HepG2 (cell line): ENCODE measurements around the gene PTH2.

Experiments used
- CREB1 ChIP-seq, 2 experiments: fragments of 450-650 bp in 1 of 2; IDR thresholded peaks; 2 replicates each; pipeline ENCODE4 v1.6.1; 2016 to 2017; ENCODE audit warnings: control low read depth in 1 of 2, mild to moderate bottlenecking in 1 of 2, missing compliant biosample characterization in 1 of 2, missing genetic modification characterization in 1 of 2
- CTCF ChIP-seq: sonication (generic); formaldehyde crosslinking; IDR thresholded peaks from 2 replicates; pipeline ENCODE4 v1.5.0; 2020; ENCODE audit warnings: mild to moderate bottlenecking, missing genetic modification reagents, moderate library complexity
- ELF1 ChIP-seq: sonication (generic); formaldehyde crosslinking; IDR thresholded peaks from 2 replicates; pipeline ENCODE4 v1.4.0; 2020; ENCODE audit warnings: missing genetic modification reagents
- ERF ChIP-seq: IDR thresholded peaks from 2 replicates; pipeline ENCODE4 v1.6.1; 2018; ENCODE audit warnings: missing biosample characterization, missing genetic modification reagents
- MXI1 ChIP-seq: IDR thresholded peaks from 3 replicates; pipeline ENCODE4 v1.6.1; 2012; ENCODE audit warnings: low read depth, low read length, inconsistent platforms, borderline replicate concordance
- MYC ChIP-seq: sonication (generic); formaldehyde crosslinking; IDR thresholded peaks from 2 replicates; pipeline ENCODE4 v1.9.0; 2021; ENCODE audit warnings: missing genetic modification reagents, borderline replicate concordance
- POLR2A ChIP-seq, 2 experiments: IDR thresholded peaks; 2 replicates each; pipeline ENCODE4 v1.6.1; 2011; ENCODE audit warnings: low read depth in 2 of 2, low read length in 2 of 2, mild to moderate bottlenecking in 1 of 2, moderate library complexity in 1 of 2; ENCODE audit not compliant: insufficient read depth in 1 of 2
- TCF12 ChIP-seq, 2 experiments: fragments of 450-650 bp in 1 of 2; sonication (generic) in 1 of 2; formaldehyde crosslinking in 1 of 2; IDR thresholded peaks; 2 replicates each; pipeline versions ENCODE4 v1.6.1 to v1.8.0; 2017 to 2022; ENCODE audit warnings: antibody characterized with exemption in 1 of 2, mild to moderate bottlenecking in 1 of 2, missing genetic modification reagents in 1 of 2, moderate library complexity in 1 of 2
- TGIF2 ChIP-seq: IDR thresholded peaks from 2 replicates; pipeline ENCODE4 v1.6.1; 2016; ENCODE audit warnings: control low read depth, missing compliant biosample characterization
- ZNF468 ChIP-seq: sonication (generic); formaldehyde crosslinking; IDR thresholded peaks from 2 replicates; pipeline ENCODE4 v1.8.0; 2022; ENCODE audit warnings: mild to moderate bottlenecking, moderate library complexity, missing genetic modification reagents
- ZNF556 ChIP-seq: sonication (generic); formaldehyde crosslinking; IDR thresholded peaks from 2 replicates; pipeline ENCODE4 v1.4.0; 2020; ENCODE audit warnings: mild to moderate bottlenecking, missing genetic modification reagents, borderline replicate concordance
- ZNF773 ChIP-seq: sonication (generic); formaldehyde crosslinking; IDR thresholded peaks from 2 replicates; pipeline ENCODE4 v1.4.0; 2020; ENCODE audit warnings: missing genetic modification reagents, borderline replicate concordance

GRCh38 chr19:49383599-49383998 is 39.6 kb downstream of the PTH2 start:
- TF ChIP-seq MYC (CRISPR knock-in tag) = no peak
- TF ChIP-seq CTCF (CRISPR knock-in tag) = no peak
- no peak for TF ChIP-seq ELF1
- no peak for TF ChIP-seq POLR2A (IDR thresholded peaks at IDR 0.05; ENCODE audit: insufficient read depth in 1 of 2, low read depth in 2 of 2, low read length in 2 of 2)
- no peak for TF ChIP-seq ZNF468 (CRISPR knock-in tag)
- TF ChIP-seq ERF (CRISPR knock-in tag) = no peak
- TF ChIP-seq ZNF773 = no peak
- TF ChIP-seq MXI1 = no peak
- TF ChIP-seq TCF12 (IDR thresholded peaks at IDR 0.05) = no peak
- no peak for TF ChIP-seq TCF12 (CRISPR knock-in tag; IDR thresholded peaks at IDR 0.05)
- TF ChIP-seq CREB1 (IDR thresholded peaks at IDR 0.05) = no peak
- no peak for TF ChIP-seq CREB1 (CRISPR knock-in tag; IDR thresholded peaks at IDR 0.05)
- TF ChIP-seq TGIF2 (CRISPR knock-in tag) = no peak
- no peak for TF ChIP-seq ZNF556 (CRISPR knock-in tag)
